Measurements from ENCODE around the gene FGF4. TPM values are rescaled to one million over a fixed set of nuclear protein-coding genes. Genes with fewer than 3 reads are reported as not detected.
A peak's percentile ranks its signal among the peaks of the same experiment; 100 is the strongest.

FGF4 gene
- total RNA-seq, 4 donors from 2014 or later = 1.8 to 17.3 (median 3.7) TPM

DNA sequence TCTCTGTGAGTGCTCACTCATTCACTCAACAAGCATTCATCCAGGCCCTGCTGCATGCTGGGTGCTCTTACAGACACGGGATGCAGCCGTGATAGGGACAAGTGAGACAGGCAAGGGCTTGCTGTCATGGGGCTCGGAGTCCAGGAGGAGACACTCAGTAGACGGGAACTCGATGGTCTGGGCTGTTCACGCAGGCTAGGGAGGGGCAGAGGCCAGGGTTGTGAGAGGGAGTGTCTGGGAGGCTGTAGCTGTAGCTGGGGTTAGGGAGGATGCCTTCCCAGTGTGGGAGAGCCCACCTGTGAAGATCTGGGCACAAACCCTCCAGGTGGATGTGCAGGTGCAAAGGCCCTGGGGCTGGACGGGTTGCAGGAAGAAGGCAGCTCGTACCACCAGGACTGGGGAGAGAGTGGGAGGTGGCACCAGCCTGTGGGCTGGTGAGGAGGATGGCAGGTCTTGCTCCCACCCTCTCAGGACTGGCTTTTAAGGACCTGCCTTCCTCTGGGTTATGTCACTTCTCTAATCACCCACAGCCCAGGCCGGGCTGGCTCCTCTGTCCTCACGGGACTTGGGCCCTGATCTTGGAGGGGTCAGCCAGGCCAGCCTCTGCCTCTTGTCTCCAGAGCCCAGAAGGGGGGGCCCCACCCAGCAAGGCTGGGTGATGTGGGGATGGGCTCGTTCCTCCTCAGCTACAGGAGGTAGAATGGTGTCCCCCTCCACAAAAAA, 24.1 kb downstream of the FGF4 start:
- no peak for TF ChIP-seq POLR2A (IDR thresholded peaks at IDR 0.05)
- H3K4me3 ChIP-seq = no peak overlapping the region
- peaks cover 0 to 12% (median 0%) of the 10 kb centered on the region in 4 donors for H3K9me3 ChIP-seq
- 70 to 73% methylated on average over 11 of the region's 11 CpGs for WGBS, 2 donors
- H3K36me3 ChIP-seq = no peaks in the 10 kb centered on the region
- H3K4me1 ChIP-seq = no peaks in the 10 kb centered on the region
- H3K27ac ChIP-seq = peak overlapping the region in 1 of 4 donors; percentile 14
- DNase-seq (ENCODE audit: low spot score in 2 of 2) = no peak
- H3K27me3 ChIP-seq = no peaks in the 10 kb centered on the region

DNA sequence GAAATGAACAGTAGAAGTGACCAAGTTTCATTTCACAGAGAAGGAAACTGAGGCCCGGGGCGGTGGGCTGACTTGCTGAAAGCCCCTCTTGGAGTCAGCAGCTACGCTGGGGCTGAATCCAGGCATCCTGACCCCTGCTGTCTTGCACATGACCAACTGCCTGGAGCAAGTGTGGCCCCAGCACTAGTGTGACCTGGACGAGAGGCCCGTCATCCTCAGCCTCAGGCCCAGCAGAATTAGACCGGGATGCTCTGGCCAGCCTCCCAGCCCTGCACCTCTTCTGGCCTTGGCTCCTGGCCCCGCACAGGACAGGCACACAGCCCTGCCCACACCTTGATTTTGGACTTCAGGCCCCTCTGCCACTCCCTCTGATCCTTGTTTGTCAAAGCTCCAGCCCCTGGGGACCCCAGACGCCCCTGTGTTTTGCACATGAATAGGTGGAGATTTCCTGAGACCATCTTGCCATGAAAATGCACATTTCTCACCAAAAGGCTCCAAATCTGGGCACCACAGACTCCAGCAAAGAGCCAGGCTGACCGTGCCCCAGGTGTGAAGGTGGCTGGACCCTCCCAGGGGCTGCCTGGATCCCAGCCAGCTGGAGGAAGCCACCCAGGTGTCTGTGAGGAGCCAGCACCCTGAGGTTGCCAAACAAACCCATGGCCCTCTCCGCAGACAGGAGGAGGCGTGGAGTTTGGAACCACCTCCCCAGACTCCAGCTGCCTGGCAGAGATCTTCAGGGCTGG, 24.9 kb downstream of the FGF4 start:
- no peak overlapping the region for H3K4me3 ChIP-seq
- no peak for TF ChIP-seq EP300 (IDR thresholded peaks at IDR 0.05)
- TF ChIP-seq, protein P1, sequence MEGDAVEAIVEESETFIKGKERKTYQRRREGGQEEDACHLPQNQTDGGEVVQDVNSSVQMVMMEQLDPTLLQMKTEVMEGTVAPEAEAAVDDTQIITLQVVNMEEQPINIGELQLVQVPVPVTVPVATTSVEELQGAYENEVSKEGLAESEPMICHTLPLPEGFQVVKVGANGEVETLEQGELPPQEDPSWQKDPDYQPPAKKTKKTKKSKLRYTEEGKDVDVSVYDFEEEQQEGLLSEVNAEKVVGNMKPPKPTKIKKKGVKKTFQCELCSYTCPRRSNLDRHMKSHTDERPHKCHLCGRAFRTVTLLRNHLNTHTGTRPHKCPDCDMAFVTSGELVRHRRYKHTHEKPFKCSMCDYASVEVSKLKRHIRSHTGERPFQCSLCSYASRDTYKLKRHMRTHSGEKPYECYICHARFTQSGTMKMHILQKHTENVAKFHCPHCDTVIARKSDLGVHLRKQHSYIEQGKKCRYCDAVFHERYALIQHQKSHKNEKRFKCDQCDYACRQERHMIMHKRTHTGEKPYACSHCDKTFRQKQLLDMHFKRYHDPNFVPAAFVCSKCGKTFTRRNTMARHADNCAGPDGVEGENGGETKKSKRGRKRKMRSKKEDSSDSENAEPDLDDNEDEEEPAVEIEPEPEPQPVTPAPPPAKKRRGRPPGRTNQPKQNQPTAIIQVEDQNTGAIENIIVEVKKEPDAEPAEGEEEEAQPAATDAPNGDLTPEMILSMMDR (IDR thresholded peaks at IDR 0.05) = no peak
- TF ChIP-seq POLR2A (IDR thresholded peaks at IDR 0.05) = no peak
- 74 to 78% methylated on average over 9 to 11 of the region's 11 CpGs for WGBS, 2 donors
- H3K36me3 ChIP-seq = no peaks in the 10 kb centered on the region
- no peaks in the 10 kb centered on the region for H3K4me1 ChIP-seq
- peaks cover 0 to 4% (median 0%) of the 10 kb centered on the region in 4 donors for H3K9me3 ChIP-seq
- DNase-seq (ENCODE audit: low spot score in 2 of 2) = no peak
- H3K27me3 ChIP-seq = no peaks in the 10 kb centered on the region
- H3K27ac ChIP-seq = no peak overlapping the region

DNA sequence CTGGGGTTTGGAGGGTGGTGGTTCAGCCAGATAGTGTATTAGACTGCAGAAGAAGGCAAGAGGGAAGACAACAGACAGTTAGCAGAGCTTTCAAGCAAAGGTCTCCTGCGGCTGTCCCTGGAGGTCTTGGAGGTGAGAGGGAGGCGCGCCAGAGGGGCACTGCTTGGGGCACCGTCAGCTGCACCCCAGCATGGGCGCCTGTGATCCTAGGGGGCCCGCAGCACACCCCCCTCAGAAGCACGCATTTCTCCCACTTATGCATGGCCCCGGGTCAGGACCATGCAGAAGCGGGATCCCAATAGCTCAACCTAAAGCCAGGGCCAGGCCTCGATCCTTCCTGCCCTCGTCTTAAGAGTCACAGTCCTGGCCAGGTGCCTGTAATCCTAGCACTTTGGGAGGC, 26.5 kb downstream of the FGF4 start:
- no peaks in the 10 kb centered on the region for H3K4me1 ChIP-seq
- no peak overlapping the region for H3K4me3 ChIP-seq
- H3K27me3 ChIP-seq = no peaks in the 10 kb centered on the region
- no peak for DNase-seq (ENCODE audit: low spot score in 2 of 2)
- 78 to 90% methylated on average over 11 of the region's 11 CpGs for WGBS, 2 donors
- peak overlapping the region in 1 of 4 donors; percentile 71 for H3K27ac ChIP-seq
- H3K36me3 ChIP-seq = no peaks in the 10 kb centered on the region
- H3K9me3 ChIP-seq = no peaks in the 10 kb centered on the region
- TF ChIP-seq EP300 (IDR thresholded peaks at IDR 0.05) (no peak), POLR2A (IDR thresholded peaks at IDR 0.05) (no peak)

DNA sequence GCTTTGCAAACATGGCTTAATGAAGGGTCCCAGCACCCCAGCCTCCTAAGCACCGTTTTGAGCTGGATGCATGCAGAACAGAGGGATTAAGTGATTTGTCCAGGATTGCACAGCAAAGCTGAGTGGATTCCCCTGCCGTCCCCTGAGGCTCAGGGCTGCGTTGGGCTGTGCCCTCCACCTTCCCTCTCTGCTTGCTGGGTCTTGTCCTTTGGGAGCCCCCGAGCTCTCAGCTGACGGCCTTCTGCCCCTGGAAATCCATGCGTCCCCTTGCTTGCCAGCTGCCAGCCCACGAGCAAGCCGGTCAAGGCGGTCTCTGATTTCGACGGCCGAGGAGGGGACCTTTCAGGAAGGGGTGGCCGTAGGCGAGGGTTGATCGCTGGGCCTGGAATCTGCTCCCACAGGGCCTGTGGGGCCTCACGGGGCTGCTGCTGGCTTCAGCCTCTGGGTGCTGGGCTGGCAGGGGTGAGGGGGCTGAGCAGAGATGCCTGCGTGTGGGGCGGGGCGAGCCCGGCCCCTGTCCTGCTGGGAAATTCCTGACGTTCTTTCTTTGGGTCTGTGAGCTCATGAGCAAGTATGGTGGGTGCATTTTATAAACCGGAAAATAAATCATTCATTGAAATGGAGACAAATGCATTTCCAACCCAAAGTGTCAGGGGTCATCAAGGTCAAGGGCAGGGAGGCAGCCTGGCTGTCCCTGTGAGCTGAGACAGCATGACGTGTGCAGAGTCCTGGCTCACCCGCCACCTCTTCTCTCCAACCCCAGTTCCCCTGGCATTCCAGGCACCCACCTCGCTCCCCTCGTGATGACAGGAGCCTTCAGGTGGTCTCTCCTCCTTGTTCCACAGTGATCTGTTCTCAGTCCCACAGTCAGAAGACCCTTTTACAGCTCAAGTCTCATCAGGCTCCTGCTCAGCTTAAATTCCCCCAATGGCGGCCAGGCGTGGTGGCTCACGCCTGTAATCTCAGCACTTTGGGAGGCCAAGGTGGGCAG, 28.1 kb downstream of the FGF4 start:
- Histone ChIP-seq H3K4me1 (no peaks in the 10 kb centered on the region), H3K36me3 (no peaks in the 10 kb centered on the region), H3K4me3 (no peak overlapping the region), H3K9me3 (no peaks in the 10 kb centered on the region), H3K27me3 (no peaks in the 10 kb centered on the region), H3K27ac (peak overlapping the region in 2 of 4 donors; percentile 60 to 71)
- TF ChIP-seq, protein P1 (IDR thresholded peaks at IDR 0.05) = no peak
- peak in 1 of 2 donors; percentile 52 for TF ChIP-seq EP300 (IDR thresholded peaks at IDR 0.05)
- no peak for DNase-seq (ENCODE audit: low spot score in 2 of 2)
- WGBS, 2 donors = 51% methylated on average over 25 to 27 of the region's 29 CpGs

DNA sequence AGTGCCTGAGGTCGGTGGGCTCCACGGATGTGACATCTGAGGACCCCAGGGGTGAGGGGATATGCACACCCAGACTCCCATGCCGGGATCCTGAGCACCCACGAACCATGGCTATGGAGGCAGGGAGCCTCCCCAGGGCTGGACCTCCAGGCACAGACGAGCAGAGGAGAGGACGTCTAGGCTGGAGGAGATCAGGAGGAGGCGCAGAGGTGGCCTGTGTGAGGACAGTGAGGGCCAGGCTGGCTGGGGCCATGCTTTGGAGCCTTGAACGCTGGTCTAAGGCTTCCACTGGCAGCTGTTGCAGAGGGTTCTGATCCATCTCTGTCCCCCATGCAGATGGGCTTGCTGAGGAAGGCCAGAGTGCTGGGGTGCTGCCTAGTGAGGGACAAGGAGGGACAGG, 29.0 kb downstream of the FGF4 start:
- no peak for DNase-seq (ENCODE audit: low spot score in 2 of 2)
- WGBS, 2 donors = 70 to 72% methylated on average over 8 of the region's 8 CpGs

More for the DNA sequence above, 29.0 kb downstream of the FGF4 start:
- no peaks in the 10 kb centered on the region for H3K36me3 ChIP-seq
- H3K27me3 ChIP-seq = no peaks in the 10 kb centered on the region
- no peak for TF ChIP-seq EP300 (IDR thresholded peaks at IDR 0.05)
- no peak for TF ChIP-seq POLR2A (IDR thresholded peaks at IDR 0.05)
- TF ChIP-seq, protein P1 (IDR thresholded peaks at IDR 0.05) = no peak
- H3K4me3 ChIP-seq = no peak overlapping the region
- H3K4me1 ChIP-seq = no peaks in the 10 kb centered on the region
- H3K9me3 ChIP-seq = no peaks in the 10 kb centered on the region
- H3K27ac ChIP-seq = peak overlapping the region in 2 of 4 donors; percentile 60 to 71
